IMR-90 (cell line): ENCODE results near the gene DRAP1. TPM values are rescaled to one million over a fixed set of nuclear protein-coding genes. Genes with fewer than 3 reads are reported as not detected.

ENCODE experiments used
- ATAC-seq: fragments of 200-7000 bp; cut with Tn5 transposase; 2 replicates; pipeline ENCODE4 v1.9.1; 2020; ENCODE audit warnings: low read depth, mild to moderate bottlenecking, moderate library complexity
- BruUV-seq: library from RNA; stranded (reverse); fragments of 400-500 nt; replicated peaks from 2 replicates; lab custom pipeline; 2021; lab: Mats Ljungman, UMichigan
- CTCF ChIA-PET: fragments of 300-600 bp; formaldehyde crosslinking; extraction: SDS; loops from one replicate; lab custom pipeline; 2021; ENCODE audit warnings: antibody characterized with exemption; lab: Yijun Ruan, JAX
- POLR2A ChIA-PET: fragments of 300-600 bp; sonication (Branson Sonifier 250); formaldehyde crosslinking; loops from one replicate; lab custom pipeline; 2022; ENCODE audit warnings: antibody characterized with exemption; ENCODE audit not compliant: unreplicated experiment; lab: Charles Lee
- DNase-seq: peaks from one replicate; pipeline ENCODE4 v3.0.0; 2013
- H2AFZ ChIP-seq: replicated peaks from 2 replicates; pipeline ENCODE3; 2013; ENCODE audit warnings: low read length, mild to moderate bottlenecking; ENCODE audit not compliant: poor library complexity
- H2AK5ac ChIP-seq: 2 replicates; pipeline ENCODE4 v1.6.1; 2013; ENCODE audit warnings: low read depth, low read length, inconsistent platforms
- H2AK9ac ChIP-seq: replicated peaks from 2 replicates; pipeline ENCODE3; 2013; ENCODE audit warnings: mild to moderate bottlenecking, low read depth, low read length, moderate library complexity; ENCODE audit not compliant: poor library complexity
- H2BK120ac ChIP-seq: 2 replicates; pipeline ENCODE4 v1.6.1; 2013; ENCODE audit warnings: low read depth, low read length, inconsistent platforms
- H2BK15ac ChIP-seq: 3 replicates; pipeline ENCODE4 v1.6.1; 2013; ENCODE audit warnings: low read depth, low read length, inconsistent platforms
- H2BK20ac ChIP-seq: 2 replicates; pipeline ENCODE4 v1.6.1; 2013; ENCODE audit warnings: low read depth, mild to moderate bottlenecking, inconsistent platforms, low read length, moderate library complexity
- H2BK5ac ChIP-seq: 2 replicates; pipeline ENCODE4 v1.6.1; 2013; ENCODE audit warnings: mild to moderate bottlenecking, low read depth, low read length, inconsistent platforms; ENCODE audit not compliant: poor library complexity, severe bottlenecking
- H3K14ac ChIP-seq: replicated peaks from 2 replicates; pipeline ENCODE4 v1.6.1; 2013; ENCODE audit warnings: low read depth, low read length, inconsistent platforms
- H3K18ac ChIP-seq: 2 replicates; pipeline ENCODE4 v1.6.1; 2013; ENCODE audit warnings: low read depth, low read length, control low read depth
- H3K23ac ChIP-seq: 2 replicates; pipeline ENCODE4 v1.6.1; 2013; ENCODE audit warnings: low read depth, low read length, inconsistent platforms
- H3K27ac ChIP-seq: 2 replicates; pipeline ENCODE4 v1.5.1; 2013; ENCODE audit warnings: mild to moderate bottlenecking, control low read depth, low read length; ENCODE audit not compliant: insufficient read depth
- H3K27me3 ChIP-seq: 2 replicates; pipeline ENCODE4 v1.6.1; 2013; ENCODE audit warnings: low read length; ENCODE audit not compliant: control insufficient read depth, insufficient read depth
- H3K36me3 ChIP-seq: 2 replicates; pipeline ENCODE4 v1.6.1; 2013; ENCODE audit warnings: low read length, mixed read lengths; ENCODE audit not compliant: control insufficient read depth, insufficient read depth
- H3K4ac ChIP-seq: 2 replicates; pipeline ENCODE4 v1.6.1; 2013; ENCODE audit warnings: low read depth, low read length, inconsistent platforms
- H3K4me1 ChIP-seq: 2 replicates; pipeline ENCODE4 v1.6.1; 2013; ENCODE audit warnings: low read length, mixed read lengths; ENCODE audit not compliant: control insufficient read depth, insufficient read depth
- H3K4me2 ChIP-seq: 2 replicates; pipeline ENCODE4 v1.6.1; 2013; ENCODE audit warnings: low read depth, mild to moderate bottlenecking, control low read depth, low read length, moderate library complexity
- H3K4me3 ChIP-seq: 2 replicates; pipeline ENCODE4 v1.5.1; 2013; ENCODE audit warnings: low read depth, mild to moderate bottlenecking, control low read depth, low read length, moderate library complexity; ENCODE audit not compliant: insufficient read depth
- H3K56ac ChIP-seq: 2 replicates; pipeline ENCODE4 v1.6.1; 2013; ENCODE audit warnings: low read length, inconsistent platforms; ENCODE audit not compliant: insufficient read depth; ENCODE audit errors: extremely low read depth
- H3K79me1 ChIP-seq, 2 experiments: 2 replicates each; pipeline ENCODE4 v1.6.1; 2013; ENCODE audit warnings: low read length in 2 of 2, inconsistent platforms in 1 of 2, low read depth in 1 of 2
- H3K9ac ChIP-seq: 2 replicates; pipeline ENCODE4 v1.6.1; 2013; ENCODE audit warnings: low read depth, low read length, control low read depth
- H3K9me1 ChIP-seq: 2 replicates; pipeline ENCODE4 v1.6.1; 2013; ENCODE audit warnings: low read length, inconsistent platforms; ENCODE audit not compliant: insufficient read depth
- H3K9me3 ChIP-seq: 2 replicates; pipeline ENCODE4 v1.6.1; 2013; ENCODE audit warnings: low read length; ENCODE audit not compliant: control insufficient read depth, insufficient read depth
- H4K20me1 ChIP-seq: 2 replicates; pipeline ENCODE4 v1.6.1; 2013; ENCODE audit warnings: low read length, inconsistent platforms; ENCODE audit not compliant: insufficient read depth
- H4K5ac ChIP-seq: 2 replicates; pipeline ENCODE4 v1.6.1; 2013; ENCODE audit warnings: mild to moderate bottlenecking, low read depth, low read length, control low read depth
- H4K8ac ChIP-seq, 2 experiments: 2 replicates each; pipeline ENCODE4 v1.6.1; 2013; ENCODE audit warnings: low read depth in 2 of 2, low read length in 2 of 2, control low read depth in 1 of 2, inconsistent platforms in 1 of 2
- H4K91ac ChIP-seq: 2 replicates; pipeline ENCODE4 v1.6.1; 2013; ENCODE audit warnings: low read depth, low read length, inconsistent platforms; ENCODE audit not compliant: insufficient read depth
- CEBPB ChIP-seq: IDR thresholded peaks from 2 replicates; pipeline ENCODE4 v1.6.1; 2012; ENCODE audit warnings: low read depth, low read length, improper control_type of control experiment
- CHD1 ChIP-seq: IDR thresholded peaks from 2 replicates; pipeline ENCODE4 v1.6.1; 2012; ENCODE audit warnings: low read depth, low read length, improper control_type of control experiment
- ELK1 ChIP-seq: fragments of 150-350 bp; IDR thresholded peaks from 2 replicates; pipeline ENCODE4 v1.6.1; 2016; ENCODE audit warnings: low read depth, mild to moderate bottlenecking, low read length, moderate library complexity, borderline replicate concordance
- MAFK ChIP-seq: IDR thresholded peaks from 2 replicates; pipeline ENCODE4 v1.6.1; 2012; ENCODE audit warnings: low read depth, low read length, improper control_type of control experiment
- MAZ ChIP-seq: IDR thresholded peaks from 2 replicates; pipeline ENCODE4 v1.6.1; 2012; ENCODE audit warnings: low read depth, mild to moderate bottlenecking, low read length, improper control_type of control experiment, moderate library complexity, borderline replicate concordance
- NFE2L2 ChIP-seq: fragments of 150-350 bp; IDR thresholded peaks from 2 replicates; pipeline ENCODE4 v1.6.1; 2016; ENCODE audit warnings: low read depth, mild to moderate bottlenecking, low read length
- POLR2A ChIP-seq: IDR thresholded peaks from 2 replicates; pipeline ENCODE4 v1.6.1; 2012; ENCODE audit warnings: mild to moderate bottlenecking, low read depth, low read length
- RAD21 ChIP-seq: IDR thresholded peaks from 2 replicates; pipeline ENCODE4 v1.6.1; 2012; ENCODE audit warnings: low read length, improper control_type of control experiment
- RCOR1 ChIP-seq: IDR thresholded peaks from 2 replicates; pipeline ENCODE4 v1.6.1; 2012; ENCODE audit warnings: mild to moderate bottlenecking, low read length, improper control_type of control experiment; ENCODE audit not compliant: insufficient replicate concordance
- RFX5 ChIP-seq: IDR thresholded peaks from 2 replicates; pipeline ENCODE4 v1.8.0; 2012; ENCODE audit warnings: low read depth, mild to moderate bottlenecking, low read length, moderate library complexity
- WGBS, 2 experiments: methylation state at CpG; one replicate each; pipeline versions ENCODE4 v1.1.5 to v1.1.7; 2013; ENCODE audit warnings: missing lambda C conversion rate in 2 of 2; ENCODE audit not compliant: insufficient read length in 1 of 2; ENCODE audit errors: extremely low coverage in 2 of 2; 5-methylcytosine and 5-hydroxymethylcytosine counted together
- dilution Hi-C: fragments of 300-500 bp; cut with HindIII; formaldehyde crosslinking; loops from one replicate; pipeline ENCODE4 v1.14.3; 2018; ENCODE audit warnings: low sequenced_read_pairs; ENCODE audit not compliant: unreplicated experiment
- in situ Hi-C: fragments of 300-500 bp; cut with MboI; formaldehyde crosslinking; loops from 3 replicates; pipeline ENCODE4 v1.14.3; 2019; ENCODE audit warnings: low sequenced_read_pairs, inconsistent platforms, mixed read lengths
- intact Hi-C: fragments of 100-400 bp; cut with micrococcal nuclease; formaldehyde crosslinking; loops from 2 replicates; pipeline ENCODE4 v1.10.0; 2022
- polyA plus RNA-seq, 3 experiments: library from polyadenylated mRNA; depleted of rRNA; stranded (reverse); fragments of >200 nt; gene quantifications; 2 replicates each; pipeline ENCODE4 v1.2.3, GENCODE V29; 2012; ENCODE audit warnings: low replicate concordance in 1 of 3
- total RNA-seq: library from RNA; depleted of rRNA; stranded (reverse); fragments of >200 nt; gene quantifications from 2 replicates; pipeline ENCODE4 v1.2.3, GENCODE V29; 2012

Gene DRAP1
- total and polyA plus RNA-seq, 2 of the 4 experiments (the other 2 are of a cell fraction) = 237 to 344 TPM

- TF ChIP-seq MAZ = peak; percentile 86; the same call in 1 of the 2 replicates
- peak; percentile 97 for TF ChIP-seq NFE2L2
- no peak for TF ChIP-seq RAD21
Observed at GRCh38 chr11:65899356-65900124, 19.7 kb upstream of the DRAP1 start (continued).

- H2AFZ ChIP-seq = peak within 1 kb of the TSS; percentile 72
- no peak for TF ChIP-seq RFX5
- no peak for TF ChIP-seq ELK1
- peak; percentile 40; the same call in 1 of the 2 replicates for TF ChIP-seq CEBPB
- TF ChIP-seq MAFK = no peak
- TF ChIP-seq RAD21 = 0 out of 2 replicates have a peak, but pooled peaks have one; percentile 1
- peak; percentile 92; the same call in 1 of the 2 replicates for TF ChIP-seq MAZ
- TF ChIP-seq CHD1 = peak; percentile 72; the same call in 1 of the 2 replicates
- TF ChIP-seq RCOR1 = no peak
- TF ChIP-seq POLR2A = peak; percentile 99
- no peak; the same call in 1 of the 2 replicates for TF ChIP-seq NFE2L2
Observed at GRCh38 chr11:65900125-65900898, 18.9 kb upstream of the DRAP1 start, which contains the start of gene FOSL1. TSS of gene FOSL1 (minus strand) at chr11:65900388. CDS start at chr11:65900339, 49 bp downstream.

More at GRCh38 chr11:65900125-65900898, 18.9 kb upstream of the DRAP1 start, which contains the start of gene FOSL1:
- Histone ChIP-seq H3K9ac (peak within 1 kb of the TSS; percentile 99), H3K79me1 (peaks cover 28 to 45% of the 10 kb centered on the region in 2 experiments), H3K4me3 (peak within 1 kb of the TSS; percentile 98), H2BK5ac (peak within 1 kb of the TSS; percentile 100), H3K36me3 (peaks cover 19% of the 10 kb centered on the region), H2AK5ac (peak within 1 kb of the TSS; percentile 99), H3K27ac (peak within 1 kb of the TSS; percentile 100), H3K9me1 (peaks cover 21% of the 10 kb centered on the region), H3K4ac (peak within 1 kb of the TSS; percentile 99), H3K4me2 (peak within 1 kb of the TSS; percentile 78), H4K91ac (peak within 1 kb of the TSS; percentile 97), H3K23ac (peak within 1 kb of the TSS; percentile 100), H3K27me3 (no peaks in the 10 kb centered on the region), H2BK120ac (peak within 1 kb of the TSS; percentile 100), H3K9me3 (no peaks in the 10 kb centered on the region), H2BK15ac (peak within 1 kb of the TSS; percentile 99), H3K4me1 (peaks cover 38% of the 10 kb centered on the region), H3K14ac (peak within 1 kb of the TSS; percentile 100), H2BK20ac (peak within 1 kb of the TSS; percentile 65), H2AK9ac (peak within 1 kb of the TSS; percentile 99), H3K56ac (peak within 1 kb of the TSS; percentile 99), H4K20me1 (peaks cover 43% of the 10 kb centered on the region), H3K18ac (peak within 1 kb of the TSS; percentile 96), H4K5ac (peak within 1 kb of the TSS; percentile 82), H4K8ac (peak within 1 kb of the TSS; percentile 88 to 93)
- no TSS peak for BruUV-seq
- in situ Hi-C loops = no loop called here
- DNase-seq (peak; percentile 97), ATAC-seq (peak; percentile 78)
- ChIA-PET POLR2A (interaction anchor here (0.6 to 2.9 kb wide), 7 partner anchors 9 to 34 kb away, joined by 3 to 17 read pairs (median 3); partner anchors contain the start of gene FIBP), CTCF (interaction anchor here (0.6 to 1.1 kb wide), 2 partner anchors 12 to 257 kb away, joined by 3 to 4 read pairs; partner anchors contain the start of gene FIBP)
- WGBS, 2 experiments = 0% methylated on average over 35 of the region's 80 CpGs; no CpG with 5 or more reads in 1 of the 2 experiments
- intact Hi-C loops = loop anchor here (2.0 kb wide), 1 partner anchor 14 kb away; no protein-coding TSS in a partner anchor
- dilution Hi-C loops = no loop called here
